Stomach (tissue), 19 donors: Measurements from ENCODE around the gene GRK1. TPM values are rescaled to one million over a fixed set of nuclear protein-coding genes. Genes with fewer than 3 reads are reported as not detected.
A peak's percentile ranks its signal among the peaks of the same experiment; 100 is the strongest.

Experiments used
- DNase-seq, 2 donors: peaks; one replicate each; pipeline versions ENCODE4 v3.0.0 to v3.0.0-alpha.2; 2013 to 2019
- H3K27ac ChIP-seq, 5 donors: fragments of 200-600 bp in 4 of 5; sonication (generic) in 4 of 5; one replicate each; pipeline ENCODE4 v1.5.1; 2013 to 2019; ENCODE audit warnings: mild to moderate bottlenecking in 1 of 5, moderate library complexity in 1 of 5
- H3K27me3 ChIP-seq, 3 donors: fragments of 200-600 bp; sonication (generic); one replicate each; pipeline ENCODE4 v1.5.1; 2017 to 2019; ENCODE audit warnings: mixed run types in 1 of 3
- H3K36me3 ChIP-seq, 4 donors: fragments of 200-600 bp; sonication (generic); 1 replicate in 3 of 4; 2 replicates in 1 of 4; pipeline ENCODE4 v1.5.1; 2016 to 2019
- H3K4me1 ChIP-seq, 4 donors: fragments of 200-600 bp; sonication (generic); one replicate each; pipeline ENCODE4 v1.5.1; 2016 to 2019
- H3K4me3 ChIP-seq, 4 donors: fragments of 200-600 bp; sonication (generic) in 3 of 4; one replicate each; pipeline ENCODE4 v1.5.1; 2016 to 2019; ENCODE audit warnings: mild to moderate bottlenecking in 1 of 4
- H3K9me3 ChIP-seq, 4 donors: fragments of 200-600 bp; sonication (generic); one replicate each; pipeline ENCODE4 v1.5.1; 2016 to 2019
- EP300 ChIP-seq: sonication (generic); formaldehyde crosslinking; IDR thresholded peaks from one replicate; pipeline ENCODE4 v1.6.1; 2017; ENCODE audit warnings: antibody characterized with exemption
- POLR2A ChIP-seq, 4 donors: fragments of 450-650 bp; IDR thresholded peaks; one replicate each; pipeline ENCODE4 v1.6.1; 2016; ENCODE audit warnings: antibody characterized with exemption in 4 of 4, control low read depth in 2 of 4, mild to moderate bottlenecking in 1 of 4, moderate library complexity in 1 of 4
- POLR2AphosphoS5 ChIP-seq, 3 donors: sonication (generic); formaldehyde crosslinking; IDR thresholded peaks; one replicate each; pipeline ENCODE4 v1.6.1; 2016; ENCODE audit warnings: antibody characterized with exemption in 3 of 3
- WGBS, 5 donors: extraction: QIAGEN DNeasy Blood & Tissue Kit in 3 of 5; methylation state at CpG; one replicate each; pipeline versions ENCODE4 v1.1.5 to v1.1.7; 2013 to 2018; 5-methylcytosine and 5-hydroxymethylcytosine counted together
- intact Hi-C: fragments of 100-400 bp; cut with DNase I; formaldehyde crosslinking; loops from one replicate; pipeline ENCODE4 v1.15.1; 2023; ENCODE audit warnings: low total_unique reads
- long read RNA-seq, 10 donors: transcript quantifications; one replicate each; lab custom pipeline, GENCODE V29; 2026
- polyA plus RNA-seq, 3 donors: library from polyadenylated mRNA; stranded (reverse); fragments of 200-250 nt; gene quantifications; one replicate each; pipeline ENCODE4 v1.2.3, GENCODE V29; 2013
- total RNA-seq, 5 donors: library from RNA; depleted of rRNA; stranded (reverse); fragments of >200 nt; gene quantifications; one replicate each; pipeline versions ENCODE4 v1.1.0 to v1.2.3, GENCODE V29; 2014 to 2016
- TF ChIP-seq, protein P1 (sequence below), 7 experiments: fragments of 450-650 bp in 4 of 7; fragments of 200-600 bp in 3 of 7; sonication (generic) in 3 of 7; IDR thresholded peaks; one replicate each; pipeline ENCODE4 v1.5.1; 2016 to 2019; ENCODE audit warnings: antibody characterized with exemption in 7 of 7, control low read depth in 2 of 7, mild to moderate bottlenecking in 1 of 7
- donor health status: healthy with polysubstance abuse.
- donor health status: Bipolar disorder and iron deficiency.
- donor health status: healthy.

Gene GRK1
- total RNA-seq, result not detected
- not detected for polyA plus RNA-seq
- long read RNA-seq, donor 1, result 0 reads
- long read RNA-seq, donor 2, result 0 reads
- long read RNA-seq, donor 3, result 0 reads
- long read RNA-seq, donor 4, result 0 reads
- long read RNA-seq, donor 5, result 0 reads
- long read RNA-seq, donor 6, partial matches to known transcripts, result 0 of 3 reads
- long read RNA-seq, donor 6, other reads (novel, unspliced or antisense), result 0 of 3 reads
- long read RNA-seq, donor 7, result 0 reads
- long read RNA-seq, donor 8, result 0 reads
- long read RNA-seq, donor 9, result 0 reads
- long read RNA-seq, donor 10, result 0 reads

DNA sequence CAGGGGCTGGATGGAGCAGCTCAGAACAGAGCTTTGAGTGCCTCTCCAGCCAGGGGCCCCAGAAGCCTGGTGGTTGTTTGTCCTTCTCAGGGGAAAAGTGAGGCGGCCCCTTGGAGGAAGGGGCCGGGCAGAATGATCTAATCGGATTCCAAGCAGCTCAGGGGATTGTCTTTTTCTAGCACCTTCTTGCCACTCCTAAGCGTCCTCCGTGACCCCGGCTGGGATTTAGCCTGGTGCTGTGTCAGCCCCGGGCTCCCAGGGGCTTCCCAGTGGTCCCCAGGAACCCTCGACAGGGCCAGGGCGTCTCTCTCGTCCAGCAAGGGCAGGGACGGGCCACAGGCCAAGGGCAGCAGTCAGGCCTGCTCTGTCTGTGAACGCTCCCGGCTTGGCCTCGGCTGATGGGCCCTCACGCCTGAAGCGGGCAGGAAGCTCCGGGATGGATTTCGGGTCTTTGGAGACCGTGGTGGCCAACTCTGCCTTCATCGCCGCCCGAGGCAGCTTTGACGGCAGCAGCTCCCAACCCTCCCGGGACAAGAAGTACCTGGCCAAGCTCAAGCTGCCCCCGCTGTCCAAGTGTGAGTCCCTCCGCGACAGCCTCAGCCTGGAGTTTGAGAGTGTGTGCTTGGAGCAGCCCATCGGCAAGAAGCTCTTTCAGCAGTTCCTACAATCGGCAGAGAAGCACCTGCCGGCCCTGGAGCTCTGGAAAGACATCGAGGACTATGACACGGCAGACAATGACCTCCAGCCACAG is at the start of gene GRK1:
Gene GRK1, plus strand, starts transcription at position 269 of the 751 bp plus-strand sequence. Its CDS starts 168 bp downstream, at position 437.
- H3K4me3 ChIP-seq, result no peak within 1 kb of the TSS
- intact Hi-C loops, result no loop called here
- DNase-seq, result peak in 1 of 2 donors; percentile 22
- WGBS, 5 donors, result 80 to 91% (median 87%) methylated on average over 22 to 32 of the region's 32 CpGs
- TF ChIP-seq POLR2A (IDR thresholded peaks at IDR 0.05) (no peak), EP300 (no peak)
- TF ChIP-seq, protein P1, sequence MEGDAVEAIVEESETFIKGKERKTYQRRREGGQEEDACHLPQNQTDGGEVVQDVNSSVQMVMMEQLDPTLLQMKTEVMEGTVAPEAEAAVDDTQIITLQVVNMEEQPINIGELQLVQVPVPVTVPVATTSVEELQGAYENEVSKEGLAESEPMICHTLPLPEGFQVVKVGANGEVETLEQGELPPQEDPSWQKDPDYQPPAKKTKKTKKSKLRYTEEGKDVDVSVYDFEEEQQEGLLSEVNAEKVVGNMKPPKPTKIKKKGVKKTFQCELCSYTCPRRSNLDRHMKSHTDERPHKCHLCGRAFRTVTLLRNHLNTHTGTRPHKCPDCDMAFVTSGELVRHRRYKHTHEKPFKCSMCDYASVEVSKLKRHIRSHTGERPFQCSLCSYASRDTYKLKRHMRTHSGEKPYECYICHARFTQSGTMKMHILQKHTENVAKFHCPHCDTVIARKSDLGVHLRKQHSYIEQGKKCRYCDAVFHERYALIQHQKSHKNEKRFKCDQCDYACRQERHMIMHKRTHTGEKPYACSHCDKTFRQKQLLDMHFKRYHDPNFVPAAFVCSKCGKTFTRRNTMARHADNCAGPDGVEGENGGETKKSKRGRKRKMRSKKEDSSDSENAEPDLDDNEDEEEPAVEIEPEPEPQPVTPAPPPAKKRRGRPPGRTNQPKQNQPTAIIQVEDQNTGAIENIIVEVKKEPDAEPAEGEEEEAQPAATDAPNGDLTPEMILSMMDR (IDR thresholded peaks at IDR 0.05), result no peak
- H3K9me3 ChIP-seq, result no peaks in the 10 kb centered on the region
- peaks cover 10 to 21% (median 12%) of the 10 kb centered on the region in 4 donors for H3K4me1 ChIP-seq
- peak within 1 kb of the TSS in 1 of 5 donors; percentile 61 for H3K27ac ChIP-seq
- H3K27me3 ChIP-seq, result peaks cover 0 to 19% (median 0%) of the 10 kb centered on the region in 3 donors
- no peaks in the 10 kb centered on the region for H3K36me3 ChIP-seq

DNA sequence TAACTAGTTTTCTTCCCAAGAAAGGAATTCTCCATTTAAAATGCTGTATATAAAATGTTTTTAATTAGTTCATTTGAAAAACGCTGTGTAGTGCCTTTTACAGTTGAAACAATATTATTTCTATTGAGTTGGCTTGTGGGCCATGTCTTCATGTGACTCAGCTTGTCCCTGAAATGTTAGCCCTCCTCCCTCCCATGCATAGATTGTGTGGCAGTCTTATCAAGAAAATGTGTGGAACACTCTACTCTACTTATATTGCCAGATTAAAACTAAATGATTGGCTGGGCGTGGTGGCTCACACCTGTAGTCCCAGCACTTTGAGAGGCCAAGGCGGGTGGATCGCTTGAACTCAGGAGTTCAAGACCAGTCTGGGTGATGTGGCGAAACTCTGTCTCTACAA is 49.1 kb upstream of the GRK1 start:
- no peak overlapping the region for H3K4me3 ChIP-seq
- H3K4me1 ChIP-seq, result peaks cover 13 to 30% (median 17%) of the 10 kb centered on the region in 4 donors
- no peak for DNase-seq
- no peaks in the 10 kb centered on the region for H3K27me3 ChIP-seq
- intact Hi-C loops, result no loop called here
- no peak for TF ChIP-seq EP300
- TF ChIP-seq, protein P1 (IDR thresholded peaks at IDR 0.05), result no peak
- peak in 1 of 3 donors; percentile 40 for TF ChIP-seq POLR2AphosphoS5 (IDR thresholded peaks at IDR 0.05)
- no peak for TF ChIP-seq POLR2A (IDR thresholded peaks at IDR 0.05)
- 67 to 87% (median 71%) methylated on average over 5 of the region's 5 CpGs for WGBS, 5 donors
- H3K9me3 ChIP-seq, result no peaks in the 10 kb centered on the region
- peaks cover under 1 to 27% (median 18%) of the 10 kb centered on the region in 4 donors for H3K36me3 ChIP-seq
- H3K27ac ChIP-seq, result peak overlapping the region in 1 of 5 donors; percentile 59

DNA sequence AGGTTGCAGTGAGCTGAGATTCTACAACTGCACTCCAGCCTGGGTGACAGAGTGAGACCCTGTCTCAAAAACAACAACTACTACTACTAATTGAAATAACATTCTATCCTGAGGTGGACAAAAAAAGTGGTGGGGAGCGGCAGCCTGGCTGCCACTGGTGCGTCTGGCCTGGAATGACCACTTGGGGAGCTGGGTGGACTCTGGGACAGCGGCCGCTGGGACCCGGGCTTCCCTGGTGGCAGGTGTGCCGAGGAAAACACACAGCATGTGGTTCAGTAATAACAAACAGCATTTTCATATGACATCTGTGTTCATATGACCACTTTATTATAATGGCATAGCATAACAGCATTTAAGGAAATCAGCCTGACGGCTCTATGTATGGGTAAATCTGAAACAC is 48.6 kb upstream of the GRK1 start:
- H3K4me1 ChIP-seq, result peaks cover 13 to 30% (median 17%) of the 10 kb centered on the region in 4 donors
- H3K9me3 ChIP-seq, result no peaks in the 10 kb centered on the region
- DNase-seq, result no peak
- intact Hi-C loops, result no loop called here
- 91 to 96% (median 96%) methylated on average over 7 of the region's 7 CpGs for WGBS, 5 donors
- no peaks in the 10 kb centered on the region for H3K27me3 ChIP-seq
- H3K4me3 ChIP-seq, result no peak overlapping the region
- TF ChIP-seq POLR2A (IDR thresholded peaks at IDR 0.05) (no peak), POLR2AphosphoS5 (IDR thresholded peaks at IDR 0.05) (no peak), EP300 (no peak)
- TF ChIP-seq, protein P1 (IDR thresholded peaks at IDR 0.05), result no peak
- H3K27ac ChIP-seq, result peak overlapping the region in 1 of 5 donors; percentile 26
- peaks cover 5 to 31% (median 22%) of the 10 kb centered on the region in 4 donors for H3K36me3 ChIP-seq

DNA sequence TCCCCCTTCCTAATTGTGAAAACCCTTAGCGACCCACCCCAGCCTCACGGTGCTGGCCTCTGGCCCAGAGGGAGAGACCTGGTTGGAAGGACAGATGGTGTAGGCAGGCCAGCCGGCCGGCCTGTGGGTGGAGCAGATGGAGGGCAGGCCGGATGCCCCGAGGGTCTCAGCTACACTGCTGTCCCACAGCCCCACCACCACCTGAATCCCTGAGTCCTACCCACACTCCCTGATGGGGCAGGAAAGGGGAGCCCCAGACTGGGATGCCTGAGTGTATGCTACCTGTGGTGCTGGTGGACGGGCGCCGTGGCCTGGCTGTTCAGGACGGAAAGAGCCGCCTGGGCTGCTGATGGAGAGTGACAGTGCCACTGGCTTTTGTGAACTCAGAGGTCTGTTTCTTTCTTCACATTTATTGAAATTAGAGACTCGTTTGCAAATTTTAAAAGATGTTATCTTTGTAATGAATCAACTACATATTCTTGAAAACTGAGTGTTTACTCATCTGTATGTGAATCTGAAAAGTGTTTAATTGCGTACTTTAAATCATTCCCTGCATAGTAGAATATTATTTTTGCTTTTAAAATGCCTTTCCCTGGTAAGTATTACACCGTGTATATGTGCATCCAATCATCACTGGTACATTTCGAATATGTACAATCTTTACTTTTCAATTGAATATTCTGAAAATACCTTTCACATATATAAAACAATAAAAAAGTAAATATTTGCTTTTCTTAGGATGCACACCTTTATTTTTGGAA is 46.8 kb upstream of the GRK1 start:
- no peak overlapping the region for H3K27ac ChIP-seq
- peaks cover 13 to 30% (median 17%) of the 10 kb centered on the region in 4 donors for H3K4me1 ChIP-seq
- H3K36me3 ChIP-seq, result peaks cover 9 to 31% (median 27%) of the 10 kb centered on the region in 4 donors
- H3K27me3 ChIP-seq, result no peaks in the 10 kb centered on the region
- 77 to 86% (median 83%) methylated on average over 14 to 15 of the region's 15 CpGs for WGBS, 5 donors
- DNase-seq, result no peak
- intact Hi-C loops, result no loop called here
- no peak overlapping the region for H3K4me3 ChIP-seq
- TF ChIP-seq POLR2A (IDR thresholded peaks at IDR 0.05) (no peak), EP300 (no peak), POLR2AphosphoS5 (IDR thresholded peaks at IDR 0.05) (no peak)
- TF ChIP-seq, protein P1 (IDR thresholded peaks at IDR 0.05), result no peak
- H3K9me3 ChIP-seq, result no peaks in the 10 kb centered on the region
